BLaER1 (cell line): Measurements from ENCODE around the gene BTN2A1.
"Not testable (repeated sequence)": the region's sequence is repeated elsewhere in the genome, so short reads cannot be mapped to it uniquely, and the experiment has no call there.

Experiments
- H3K27ac ChIP-seq: shearing (Covaris generic); formaldehyde crosslinking; 2 replicates; pipeline ENCODE4 v1.8.1; 2022
- H3K27me3 ChIP-seq: shearing (Covaris generic); formaldehyde crosslinking; 2 replicates; pipeline ENCODE4 v1.8.1; 2022
- H3K36me3 ChIP-seq: shearing (Covaris generic); formaldehyde crosslinking; 2 replicates; pipeline ENCODE4 v1.8.1; 2022
- H3K4me1 ChIP-seq: shearing (Covaris generic); formaldehyde crosslinking; 2 replicates; pipeline ENCODE4 v1.8.1; 2022
- H3K4me2 ChIP-seq: shearing (Covaris generic); formaldehyde crosslinking; 2 replicates; pipeline ENCODE4 v1.8.1; 2022
- H3K4me3 ChIP-seq: shearing (Covaris generic); formaldehyde crosslinking; 2 replicates; pipeline ENCODE4 v1.8.1; 2022
- H3K9ac ChIP-seq: shearing (Covaris generic); formaldehyde crosslinking; 2 replicates; pipeline ENCODE4 v1.8.1; 2022
- H3K9me3 ChIP-seq: shearing (Covaris generic); formaldehyde crosslinking; 2 replicates; pipeline ENCODE4 v1.8.1; 2022
- H4K20me1 ChIP-seq: shearing (Covaris generic); formaldehyde crosslinking; 2 replicates; pipeline ENCODE4 v1.8.1; 2022
- Cebpa-rat ChIP-seq: shearing (Covaris generic); IDR thresholded peaks from 2 replicates; pipeline ENCODE4 v1.8.1; 2022

BTN2A1 gene

DNA sequence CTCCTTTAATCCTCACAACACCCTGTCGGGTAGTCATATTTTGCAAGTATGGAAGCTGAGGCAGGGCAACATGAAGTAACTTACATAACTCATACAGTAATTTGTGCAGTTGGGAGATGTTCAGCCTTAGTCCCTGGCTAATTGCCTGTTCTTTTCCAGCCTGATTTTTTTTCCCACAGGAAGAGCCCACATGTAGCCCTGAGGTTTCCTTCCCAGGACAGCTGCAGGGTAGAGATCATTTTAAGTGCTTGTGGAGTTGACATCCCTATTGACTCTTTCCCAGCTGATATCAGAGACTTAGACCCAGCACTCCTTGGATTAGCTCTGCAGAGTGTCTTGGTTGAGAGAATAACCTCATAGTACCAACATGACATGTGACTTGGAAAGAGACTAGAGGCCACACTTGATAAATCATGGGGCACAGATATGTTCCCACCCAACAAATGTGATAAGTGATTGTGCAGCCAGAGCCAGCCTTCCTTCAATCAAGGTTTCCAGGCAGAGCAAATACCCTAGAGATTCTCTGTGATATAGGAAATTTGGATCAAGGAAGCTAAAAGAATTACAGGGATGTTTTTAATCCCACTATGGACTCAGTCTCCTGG is 5.0 kb upstream of the BTN2A1 start:
- no peak overlapping the region for H3K4me3 ChIP-seq
- no peaks in the 10 kb centered on the region for H3K27me3 ChIP-seq
- no peak for TF ChIP-seq Cebpa-rat
- H3K4me2 ChIP-seq, result no peak overlapping the region; the same call in 1 of the 2 replicates
- H3K9me3 ChIP-seq, result no peaks in the 10 kb centered on the region
- no peaks in the 10 kb centered on the region for H4K20me1 ChIP-seq
- H3K27ac ChIP-seq, result no peak overlapping the region
- H3K9ac ChIP-seq, result no peak overlapping the region
- H3K4me1 ChIP-seq, result peaks cover 45% of the 10 kb centered on the region
- peaks cover 37% of the 10 kb centered on the region for H3K36me3 ChIP-seq

GRCh38 chr6:26454631-26455030 is 3.1 kb upstream of the BTN2A1 start:
- TF ChIP-seq Cebpa-rat, result no peak
- H3K4me3 ChIP-seq, result no peak overlapping the region
- peak overlapping the region; percentile 53 for H3K4me2 ChIP-seq
- H4K20me1 ChIP-seq, result peaks cover 9% of the 10 kb centered on the region; the same call in 1 of the 2 replicates
- no peak overlapping the region for H3K9ac ChIP-seq
- no peak overlapping the region for H3K27ac ChIP-seq
- H3K27me3 ChIP-seq, result no peaks in the 10 kb centered on the region
- H3K9me3 ChIP-seq, result no peaks in the 10 kb centered on the region
- peaks cover 25% of the 10 kb centered on the region for H3K36me3 ChIP-seq
- H3K4me1 ChIP-seq, result peaks cover 56% of the 10 kb centered on the region

DNA sequence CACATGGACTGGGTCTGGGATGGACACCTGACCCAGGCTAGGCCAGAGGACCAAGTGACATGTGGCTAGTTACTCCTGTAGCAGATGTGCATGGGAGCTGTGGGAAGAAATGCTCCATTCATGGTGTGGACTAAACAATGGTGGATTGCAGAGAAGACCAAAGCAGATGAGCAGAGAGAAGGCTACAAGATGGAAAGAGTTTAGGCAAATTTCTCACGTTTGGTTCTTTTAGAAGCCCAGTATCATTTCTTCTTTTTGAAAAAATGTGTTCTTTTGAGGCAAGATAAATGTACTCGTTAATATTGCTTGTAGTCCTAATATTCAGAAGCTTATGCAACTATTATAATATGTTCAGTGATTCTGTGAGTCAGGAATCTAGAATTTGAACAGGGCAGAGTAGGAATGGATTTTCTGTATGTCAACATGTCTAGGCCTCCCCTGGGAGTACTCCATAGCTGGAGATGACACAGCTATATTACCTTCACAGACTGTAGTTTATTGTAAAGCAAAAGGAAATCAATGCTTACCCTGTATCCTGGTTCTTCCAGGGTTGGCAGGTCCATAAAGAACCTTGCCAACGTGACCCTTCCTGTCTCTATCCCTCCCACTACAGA is 2.3 kb upstream of the BTN2A1 start:
- no peaks in the 10 kb centered on the region for H3K9me3 ChIP-seq

GRCh38 chr6:26457264-26457805 is 420 bp upstream of the BTN2A1 start:
- Histone ChIP-seq H3K9me3 (no peaks in the 10 kb centered on the region), H3K4me3 (peak overlapping the region; percentile 89), H3K27ac (peak overlapping the region; percentile 95)

More for the DNA sequence above, 2.3 kb upstream of the BTN2A1 start:
- no peak for TF ChIP-seq Cebpa-rat
- H3K9ac ChIP-seq, result no peak overlapping the region
- peak overlapping the region; percentile 53 for H3K4me2 ChIP-seq
- no peaks in the 10 kb centered on the region for H3K27me3 ChIP-seq
- no peak overlapping the region for H3K27ac ChIP-seq
- H3K4me3 ChIP-seq, result no peak overlapping the region
- peaks cover 64% of the 10 kb centered on the region for H3K4me1 ChIP-seq
- H4K20me1 ChIP-seq, result peaks cover 17% of the 10 kb centered on the region; the same call in 1 of the 2 replicates
- H3K36me3 ChIP-seq, result peaks cover 25% of the 10 kb centered on the region

DNA sequence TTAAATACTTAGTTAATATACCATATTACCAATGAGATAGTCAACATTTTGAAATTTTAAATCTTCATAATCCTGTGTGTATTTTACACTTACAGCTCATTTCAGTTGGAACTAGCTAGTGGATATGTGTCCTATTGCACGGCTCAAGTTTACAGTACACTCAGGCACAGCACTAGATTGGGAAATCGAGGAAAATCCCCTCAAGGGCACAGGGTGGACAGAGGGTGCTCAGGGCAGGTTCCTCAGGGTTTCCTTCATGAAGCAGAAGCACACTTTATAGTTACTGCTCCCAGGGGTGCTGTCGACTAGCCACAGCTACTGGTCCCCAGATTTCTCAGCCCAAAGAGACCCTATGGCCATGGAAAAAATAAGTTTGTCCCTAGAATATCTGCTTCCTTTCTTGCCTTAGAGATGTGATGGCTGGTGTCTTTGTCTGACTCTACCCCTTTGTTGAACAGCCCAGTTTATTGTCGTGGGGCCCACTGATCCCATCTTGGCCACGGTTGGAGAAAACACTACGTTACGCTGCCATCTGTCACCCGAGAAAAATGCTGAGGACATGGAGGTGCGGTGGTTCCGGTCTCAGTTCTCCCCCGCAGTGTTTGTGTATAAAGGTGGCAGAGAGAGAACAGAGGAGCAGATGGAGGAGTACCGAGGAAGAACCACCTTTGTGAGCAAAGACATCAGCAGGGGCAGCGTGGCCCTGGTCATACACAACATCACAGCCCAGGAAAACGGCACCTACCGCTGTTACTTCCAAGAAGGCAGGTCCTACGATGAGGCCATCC is 1.5 kb downstream of the BTN2A1 start:
- Histone ChIP-seq H3K9me3 (no peaks in the 10 kb centered on the region), H3K4me3 (peak overlapping the region; percentile 89), H3K9ac (peak overlapping the region; percentile 93), H4K20me1 (peaks cover 34% of the 10 kb centered on the region; the same call in 1 of the 2 replicates), H3K27me3 (no peaks in the 10 kb centered on the region), H3K27ac (no peak overlapping the region), H3K4me1 (peaks cover 55% of the 10 kb centered on the region), H3K4me2 (peak overlapping the region; percentile 89), H3K36me3 (peaks cover 52% of the 10 kb centered on the region)
- TF ChIP-seq Cebpa-rat, result no peak

More at GRCh38 chr6:26457264-26457805, 420 bp upstream of the BTN2A1 start:
- peaks cover 74% of the 10 kb centered on the region for H3K4me1 ChIP-seq
- TF ChIP-seq Cebpa-rat, result no peak
- H3K4me2 ChIP-seq, result peak overlapping the region; percentile 89
- H3K9ac ChIP-seq, result peak overlapping the region; percentile 93
- H4K20me1 ChIP-seq, result peaks cover 32% of the 10 kb centered on the region; the same call in 1 of the 2 replicates
- peaks cover 33% of the 10 kb centered on the region for H3K36me3 ChIP-seq
- H3K27me3 ChIP-seq, result no peaks in the 10 kb centered on the region

DNA sequence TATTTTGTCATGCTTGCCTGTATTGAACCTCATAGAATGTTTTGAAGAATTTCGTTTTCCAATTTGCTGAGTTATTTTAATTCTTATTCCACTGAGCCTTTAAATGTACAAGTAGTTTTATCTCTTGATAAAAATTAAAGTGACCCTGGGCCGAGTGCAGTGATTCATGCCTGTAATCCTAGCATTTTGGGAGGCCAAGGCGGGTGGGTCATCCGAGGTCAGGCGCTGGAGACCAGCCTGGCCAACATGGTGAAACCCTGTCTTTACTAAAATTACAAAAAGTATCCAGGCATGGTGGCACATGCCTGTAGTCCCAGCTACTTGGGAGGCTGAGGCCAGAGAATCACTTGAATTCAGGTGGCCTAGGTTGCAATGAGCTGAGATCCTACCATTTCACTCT is 3.6 kb downstream of the BTN2A1 start:
- not testable (repeated sequence) for H3K4me3 ChIP-seq

GRCh38 chr6:26464014-26464413 is 6.3 kb downstream of the BTN2A1 start:
- Histone ChIP-seq H3K36me3 (peaks cover 100% of the 10 kb centered on the region), H3K4me2 (no peak overlapping the region), H3K4me1 (peaks cover 25% of the 10 kb centered on the region), H3K4me3 (no peak overlapping the region), H3K9ac (no peak overlapping the region), H4K20me1 (peaks cover 31% of the 10 kb centered on the region; the same call in 1 of the 2 replicates), H3K27ac (no peak overlapping the region), H3K9me3 (no peaks in the 10 kb centered on the region), H3K27me3 (no peaks in the 10 kb centered on the region)
- TF ChIP-seq Cebpa-rat, result no peak

More for the DNA sequence above, 3.6 kb downstream of the BTN2A1 start:
- Histone ChIP-seq H3K4me1 (peaks cover 38% of the 10 kb centered on the region), H3K36me3 (peaks cover 74% of the 10 kb centered on the region), H4K20me1 (peaks cover 34% of the 10 kb centered on the region; the same call in 1 of the 2 replicates), H3K4me2 (peak overlapping the region; percentile 89)
- H3K9ac ChIP-seq, H3K27ac ChIP-seq, H3K9me3 ChIP-seq, H3K27me3 ChIP-seq: not testable (repeated sequence)

DNA sequence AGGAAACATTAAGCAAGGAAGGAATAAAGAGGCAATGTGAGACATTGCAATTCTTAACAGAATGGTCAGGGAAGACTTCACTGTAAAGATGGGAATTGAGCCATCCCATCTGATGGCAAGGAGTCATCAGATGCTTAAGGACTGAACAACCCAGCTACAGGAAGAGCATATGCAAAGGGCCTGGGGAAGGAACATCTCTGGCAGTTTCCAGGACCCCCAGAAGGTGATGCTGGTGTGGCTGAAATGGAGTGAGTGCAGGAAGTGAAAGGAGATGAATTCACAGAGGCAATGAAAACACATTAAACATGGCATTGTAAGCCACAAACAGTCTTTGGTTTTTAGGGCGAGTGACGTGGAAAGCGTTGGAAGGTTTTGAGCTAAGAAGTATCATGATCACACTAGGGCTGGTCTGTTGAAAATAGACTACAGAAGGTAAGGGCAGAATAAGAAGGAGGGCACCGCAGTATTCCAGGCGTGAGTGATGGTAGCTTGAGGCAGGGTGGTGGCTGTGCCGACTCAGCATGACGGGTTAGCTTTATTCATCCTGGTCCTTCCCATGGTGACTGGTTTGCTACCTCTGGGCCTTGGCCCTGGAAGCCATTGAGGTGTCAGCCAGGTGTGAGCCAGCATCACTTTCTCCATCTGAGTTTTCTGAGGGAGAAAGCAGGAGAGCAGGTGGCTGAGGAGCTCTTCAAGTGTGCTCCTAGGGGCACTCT is 6.8 kb downstream of the BTN2A1 start:
- Histone ChIP-seq H3K27me3 (no peaks in the 10 kb centered on the region), H3K9ac (no peak overlapping the region), H3K9me3 (no peaks in the 10 kb centered on the region; the same call in 1 of the 2 replicates), H3K36me3 (peaks cover 97% of the 10 kb centered on the region), H4K20me1 (peaks cover 26% of the 10 kb centered on the region; the same call in 1 of the 2 replicates), H3K4me2 (no peak overlapping the region), H3K4me1 (peaks cover 20% of the 10 kb centered on the region), H3K4me3 (no peak overlapping the region), H3K27ac (no peak overlapping the region)
- no peak for TF ChIP-seq Cebpa-rat

DNA sequence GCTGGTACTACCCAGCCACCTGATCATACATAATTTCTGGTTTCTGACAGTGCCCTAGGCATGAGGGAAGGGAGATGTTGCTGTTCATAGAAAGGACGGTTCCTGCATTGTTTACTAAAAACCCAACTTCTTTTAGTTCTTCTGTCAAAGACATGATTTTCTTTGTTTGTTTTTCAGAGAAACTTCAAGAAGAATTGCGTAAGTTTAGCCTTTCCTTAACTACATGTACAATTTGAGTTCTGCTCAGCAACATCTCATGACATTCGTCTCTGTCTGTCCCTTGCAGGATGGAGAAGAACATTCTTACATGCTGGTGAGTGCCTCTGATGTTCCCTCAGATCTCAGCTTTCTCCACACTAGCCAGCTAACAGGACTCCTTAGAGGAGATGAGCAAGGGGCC is 8.0 kb downstream of the BTN2A1 start:
- Histone ChIP-seq H3K36me3 (peaks cover 96% of the 10 kb centered on the region), H3K27me3 (no peaks in the 10 kb centered on the region), H3K9ac (no peak overlapping the region), H3K9me3 (peaks cover 8% of the 10 kb centered on the region; the same call in 1 of the 2 replicates), H3K4me3 (no peak overlapping the region), H3K4me1 (peaks cover 8% of the 10 kb centered on the region), H4K20me1 (peaks cover 14% of the 10 kb centered on the region; the same call in 1 of the 2 replicates), H3K27ac (no peak overlapping the region), H3K4me2 (no peak overlapping the region)
- no peak for TF ChIP-seq Cebpa-rat
